ENCODE results near the gene CTBP2. TPM values are rescaled to one million over a fixed set of nuclear protein-coding genes. Genes with fewer than 3 reads are reported as not detected.

Gene CTBP2
- total and polyA plus RNA-seq, 10 of the 15 experiments (the other 5 are each of a cell fraction or from before 2014, with no cell fraction given), result 0.02 to 0.72 (median 0.06) TPM; not detected in 2

- ChIA-PET RAD21 (ENCODE audit: unreplicated experiment) (no interaction called here), SMC1A (ENCODE audit: uncharacterized antibody, unreplicated experiment) (no interaction called here), CTCF (no interaction called here), POLR2A (no interaction called here)
- Histone ChIP-seq H3K4me1 (ENCODE audit: control insufficient read depth, insufficient read depth, low read length) (peaks cover 20% of the 10 kb centered on the region), H3K9ac (ENCODE audit: control insufficient read depth, insufficient read depth, low read length) (no peak overlapping the region), H3K27me3 (replicated peaks in 1 of 2; ENCODE audit: control insufficient read depth in 2 of 2, insufficient read depth in 2 of 2, low read length in 1 of 2) (peaks cover 0 to 2% of the 10 kb centered on the region in 2 experiments; a peak in 1 of 4 replicates), H3K27ac (ENCODE audit: control insufficient read depth, insufficient read depth) (no peak overlapping the region), H3K4me3 (no peak overlapping the region), H2AFZ (ENCODE audit: control insufficient read depth, low read depth, low read length) (no peak overlapping the region), H3K36me3 (ENCODE audit: control insufficient read depth in 2 of 2, insufficient read depth in 2 of 2, low read length in 1 of 2) (no peaks in the 10 kb centered on the region), H4K20me1 (ENCODE audit: control insufficient read depth, insufficient read depth) (no peaks in the 10 kb centered on the region), H3K79me2 (ENCODE audit: control insufficient read depth, insufficient read depth, low read length) (no peaks in the 10 kb centered on the region), H3K9me3 (replicated peaks; ENCODE audit: control insufficient read depth, insufficient read depth, low read length) (no peaks in the 10 kb centered on the region), H3K4me2 (ENCODE audit: control insufficient read depth, insufficient read depth) (no peak overlapping the region)
- no TSS peak for BruUV-seq (replicated peaks)
- WGBS (ENCODE audit: insufficient coverage, insufficient replicate concordance, low lambda C conversion rate, missing lambda C conversion rate), result 17% methylated on average over 5 of the region's 5 CpGs
- ATAC-seq (no peak), DNase-seq (ENCODE audit: low read depth, low spot score) (no peak), FAIRE-seq (no peak)
- intact Hi-C loops (cut with micrococcal nuclease; ENCODE audit: unreplicated experiment) (loop anchor here (5.0 kb wide), 1 partner anchor 137 kb away; no protein-coding TSS in a partner anchor), in situ Hi-C loops (cut with MboI) (no loop called here)
- TF ChIP-seq EP300 (IDR thresholded peaks at IDR 0.05; ENCODE audit: borderline replicate concordance in 1 of 2, control insufficient read depth in 1 of 2, low read depth in 2 of 2, low read length in 2 of 2) (no peak), JUNB (IDR thresholded peaks at IDR 0.05) (no peak), REST (IDR thresholded peaks at IDR 0.05; ENCODE audit: low read depth, low read length) (no peak), NR2C1 (IDR thresholded peaks at IDR 0.05) (no peak), CBFB (IDR thresholded peaks at IDR 0.05; ENCODE audit: low read depth) (no peak), ATF3 (IDR thresholded peaks at IDR 0.05; ENCODE audit: borderline replicate concordance, extremely low read depth, low read depth, low read length) (no peak), PBX3 (IDR thresholded peaks at IDR 0.05; ENCODE audit: insufficient replicate concordance, low read depth, low read length) (no peak)
These were observed 44.0 kb upstream of the CTBP2 start for GRCh38 chr10:125204400-125204799.

All from GM12878 (cell line).